ENCODE results near the gene ADAMTS7. TPM values are rescaled to one million over a fixed set of nuclear protein-coding genes. Genes with fewer than 3 reads are reported as not detected.

The ADAMTS7 gene
- total and polyA plus RNA-seq, 2 donors (not counting 1 experiment from before 2014, with no cell fraction given), result 0.10 to 16.6 TPM

DNA sequence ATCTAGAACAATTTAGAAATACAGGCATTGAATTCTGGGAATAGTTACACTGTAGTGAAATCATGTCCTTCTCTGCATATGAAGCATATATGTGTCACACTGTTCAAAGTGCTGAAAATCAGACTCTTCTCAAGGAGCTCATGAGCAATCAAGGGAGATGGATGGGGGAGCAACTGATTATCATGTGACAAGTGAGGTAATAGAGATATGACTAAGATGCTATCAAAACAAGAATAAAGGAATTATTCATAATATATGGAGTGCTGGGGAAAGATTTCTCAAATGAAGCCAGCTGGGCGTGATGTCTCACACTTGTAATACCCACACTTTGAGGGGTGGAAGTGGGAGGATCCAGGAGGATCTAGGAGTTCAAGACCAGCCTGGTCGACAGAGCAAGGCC, 95.3 kb downstream of the ADAMTS7 start:
- H3K4me1 Mint-ChIP-seq, result no peaks in the 10 kb centered on the region
- H3K9me3 ChIP-seq (ENCODE audit: control extremely low read depth in 1 of 3, control insufficient read depth in 2 of 3, insufficient read depth in 1 of 3, low read length in 2 of 3), result peaks cover 0 to 10% (median 0%) of the 10 kb centered on the region in 3 donors
- H3K27ac Mint-ChIP-seq, result no peak overlapping the region
- ChIA-PET POLR2A (no interaction called here), CTCF (interaction anchor here (1.4 kb wide), 1 partner anchor 9 kb away, joined by 3 read pairs; no protein-coding TSS in a partner anchor)
- no peak overlapping the region for H3K4me3 ChIP-seq (ENCODE audit: control extremely low read depth in 1 of 5, extremely low read depth in 1 of 5, insufficient read depth in 1 of 5, low read depth in 2 of 5, low read length in 4 of 5)
- peaks cover 0 to 8% (median 2%) of the 10 kb centered on the region in 4 experiments for H3K27me3 ChIP-seq (replicated peaks in 1 of 4; ENCODE audit: control extremely low read depth in 1 of 4, control insufficient read depth in 3 of 4, insufficient read depth in 4 of 4, low read length in 3 of 4)
- no peak overlapping the region for H3K4me2 ChIP-seq (replicated peaks; ENCODE audit: low read depth, low read length, poor library complexity, severe bottlenecking)
- H3K9me3 Mint-ChIP-seq (ENCODE audit: insufficient read depth), result no peaks in the 10 kb centered on the region
- no peak overlapping the region for H3K4me3 Mint-ChIP-seq
- WGBS (ENCODE audit: insufficient coverage), result 57% methylated on average over 1 of the region's 2 CpGs
- DNase-seq (no peak), ATAC-seq (ENCODE audit: low read depth) (no peak)
- H3K9ac ChIP-seq (ENCODE audit: low read length), result no peak overlapping the region
- no peak overlapping the region for H2AFZ ChIP-seq (ENCODE audit: insufficient read depth, low read depth, low read length, poor library complexity, severe bottlenecking)
- intact Hi-C loops (cut with micrococcal nuclease), result no loop called here
- no peaks in the 10 kb centered on the region for H4K20me1 ChIP-seq (ENCODE audit: control insufficient read depth, insufficient read depth, low read length, poor library complexity, severe bottlenecking)
- TF ChIP-seq, protein P1, sequence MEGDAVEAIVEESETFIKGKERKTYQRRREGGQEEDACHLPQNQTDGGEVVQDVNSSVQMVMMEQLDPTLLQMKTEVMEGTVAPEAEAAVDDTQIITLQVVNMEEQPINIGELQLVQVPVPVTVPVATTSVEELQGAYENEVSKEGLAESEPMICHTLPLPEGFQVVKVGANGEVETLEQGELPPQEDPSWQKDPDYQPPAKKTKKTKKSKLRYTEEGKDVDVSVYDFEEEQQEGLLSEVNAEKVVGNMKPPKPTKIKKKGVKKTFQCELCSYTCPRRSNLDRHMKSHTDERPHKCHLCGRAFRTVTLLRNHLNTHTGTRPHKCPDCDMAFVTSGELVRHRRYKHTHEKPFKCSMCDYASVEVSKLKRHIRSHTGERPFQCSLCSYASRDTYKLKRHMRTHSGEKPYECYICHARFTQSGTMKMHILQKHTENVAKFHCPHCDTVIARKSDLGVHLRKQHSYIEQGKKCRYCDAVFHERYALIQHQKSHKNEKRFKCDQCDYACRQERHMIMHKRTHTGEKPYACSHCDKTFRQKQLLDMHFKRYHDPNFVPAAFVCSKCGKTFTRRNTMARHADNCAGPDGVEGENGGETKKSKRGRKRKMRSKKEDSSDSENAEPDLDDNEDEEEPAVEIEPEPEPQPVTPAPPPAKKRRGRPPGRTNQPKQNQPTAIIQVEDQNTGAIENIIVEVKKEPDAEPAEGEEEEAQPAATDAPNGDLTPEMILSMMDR (IDR thresholded peaks at IDR 0.05), result no peak
- TF ChIP-seq EZH2 (IDR thresholded peaks at IDR 0.05; ENCODE audit: borderline replicate concordance, insufficient read depth, low read depth, low read length, poor library complexity, severe bottlenecking), result no peak
- peaks cover 31% of the 10 kb centered on the region for H3K27me3 Mint-ChIP-seq
- H3K4me1 ChIP-seq (ENCODE audit: control insufficient read depth in 2 of 2, insufficient read depth in 2 of 2, low read length in 2 of 2), result no peaks in the 10 kb centered on the region
- H3K27ac ChIP-seq (ENCODE audit: low read length in 2 of 2), result no peak overlapping the region
- H3K79me2 ChIP-seq (ENCODE audit: control insufficient read depth, insufficient read depth, low read length), result no peaks in the 10 kb centered on the region
- no peaks in the 10 kb centered on the region for H3K36me3 ChIP-seq (replicated peaks in 1 of 2; ENCODE audit: control extremely low read depth in 1 of 2, control insufficient read depth in 1 of 2, extremely low read depth in 1 of 2, insufficient read depth in 2 of 2, low read length in 1 of 2)

DNA sequence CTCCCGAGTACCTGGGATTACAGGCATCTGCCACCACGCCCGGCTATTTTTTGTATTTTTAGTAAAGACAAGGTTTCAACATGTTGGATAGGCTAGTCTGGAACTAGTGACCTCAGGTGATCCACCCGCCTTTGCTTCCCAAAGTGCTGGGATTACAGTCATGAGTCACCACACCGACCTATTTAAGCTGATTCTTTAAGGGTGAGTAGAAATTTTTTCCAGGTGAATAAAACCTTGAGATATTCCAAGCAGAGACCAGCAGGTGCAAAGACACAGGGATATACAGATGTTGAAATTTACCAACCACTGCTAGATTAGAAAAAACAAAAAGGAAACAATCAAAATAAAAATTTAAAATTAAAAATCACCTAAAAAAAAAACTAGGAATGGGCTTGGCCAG, 95.8 kb downstream of the ADAMTS7 start:
- WGBS (ENCODE audit: insufficient coverage), result 100% methylated on average over 4 of the region's 5 CpGs
- H3K36me3 ChIP-seq (replicated peaks in 1 of 2; ENCODE audit: control extremely low read depth in 1 of 2, control insufficient read depth in 1 of 2, extremely low read depth in 1 of 2, insufficient read depth in 2 of 2, low read length in 1 of 2), result no peaks in the 10 kb centered on the region
- H3K79me2 ChIP-seq (ENCODE audit: control insufficient read depth, insufficient read depth, low read length), result no peaks in the 10 kb centered on the region
- no peak for ATAC-seq (ENCODE audit: low read depth)
- H3K27ac ChIP-seq (ENCODE audit: low read length in 2 of 2), result no peak overlapping the region
- no peak for DNase-seq
- H3K9me3 Mint-ChIP-seq (ENCODE audit: insufficient read depth), result no peaks in the 10 kb centered on the region
- CTCF ChIA-PET, result interaction anchor here (1.4 kb wide), 1 partner anchor 8 kb away, joined by 3 read pairs; no protein-coding TSS in a partner anchor
- H3K27me3 ChIP-seq (replicated peaks in 1 of 4; ENCODE audit: control extremely low read depth in 1 of 4, control insufficient read depth in 3 of 4, insufficient read depth in 4 of 4, low read length in 3 of 4), result peaks cover 0 to 8% (median 4%) of the 10 kb centered on the region in 4 experiments
- H4K20me1 ChIP-seq (ENCODE audit: control insufficient read depth, insufficient read depth, low read length, poor library complexity, severe bottlenecking), result no peaks in the 10 kb centered on the region
- intact Hi-C loops (cut with micrococcal nuclease), result no loop called here
- peaks cover 0 to 10% (median 0%) of the 10 kb centered on the region in 3 donors for H3K9me3 ChIP-seq (ENCODE audit: control extremely low read depth in 1 of 3, control insufficient read depth in 2 of 3, insufficient read depth in 1 of 3, low read length in 2 of 3)
- no peak for TF ChIP-seq EZH2 (IDR thresholded peaks at IDR 0.05; ENCODE audit: borderline replicate concordance, insufficient read depth, low read depth, low read length, poor library complexity, severe bottlenecking)
- TF ChIP-seq, protein P1 (IDR thresholded peaks at IDR 0.05), result no peak
- H3K27me3 Mint-ChIP-seq, result peaks cover 31% of the 10 kb centered on the region
- H3K4me3 Mint-ChIP-seq, result no peak overlapping the region
- H3K4me3 ChIP-seq (ENCODE audit: control extremely low read depth in 1 of 5, extremely low read depth in 1 of 5, insufficient read depth in 1 of 5, low read depth in 2 of 5, low read length in 4 of 5), result no peak overlapping the region
- no peak overlapping the region for H2AFZ ChIP-seq (ENCODE audit: insufficient read depth, low read depth, low read length, poor library complexity, severe bottlenecking)
- no peak overlapping the region for H3K4me2 ChIP-seq (replicated peaks; ENCODE audit: low read depth, low read length, poor library complexity, severe bottlenecking)
- H3K4me1 ChIP-seq (ENCODE audit: control insufficient read depth in 2 of 2, insufficient read depth in 2 of 2, low read length in 2 of 2), result no peaks in the 10 kb centered on the region
- no peaks in the 10 kb centered on the region for H3K4me1 Mint-ChIP-seq
- POLR2A ChIA-PET, result no interaction called here
- H3K27ac Mint-ChIP-seq, result no peak overlapping the region
- H3K9ac ChIP-seq (ENCODE audit: low read length), result no peak overlapping the region

Data from B cell (primary cell).